NOMO-1 (cell line): ENCODE results near the gene ANKRD11.
"Not testable (repeated sequence)": the region's sequence is repeated elsewhere in the genome, so short reads cannot be mapped to it uniquely, and the experiment has no call there.

Experiments
- DNase-seq, 2 experiments: peaks; one replicate each; lab custom pipeline; 2025; ENCODE audit not compliant: unreplicated experiment in 2 of 2; lab: John Stamatoyannopoulos, UW

Gene ANKRD11

DNA sequence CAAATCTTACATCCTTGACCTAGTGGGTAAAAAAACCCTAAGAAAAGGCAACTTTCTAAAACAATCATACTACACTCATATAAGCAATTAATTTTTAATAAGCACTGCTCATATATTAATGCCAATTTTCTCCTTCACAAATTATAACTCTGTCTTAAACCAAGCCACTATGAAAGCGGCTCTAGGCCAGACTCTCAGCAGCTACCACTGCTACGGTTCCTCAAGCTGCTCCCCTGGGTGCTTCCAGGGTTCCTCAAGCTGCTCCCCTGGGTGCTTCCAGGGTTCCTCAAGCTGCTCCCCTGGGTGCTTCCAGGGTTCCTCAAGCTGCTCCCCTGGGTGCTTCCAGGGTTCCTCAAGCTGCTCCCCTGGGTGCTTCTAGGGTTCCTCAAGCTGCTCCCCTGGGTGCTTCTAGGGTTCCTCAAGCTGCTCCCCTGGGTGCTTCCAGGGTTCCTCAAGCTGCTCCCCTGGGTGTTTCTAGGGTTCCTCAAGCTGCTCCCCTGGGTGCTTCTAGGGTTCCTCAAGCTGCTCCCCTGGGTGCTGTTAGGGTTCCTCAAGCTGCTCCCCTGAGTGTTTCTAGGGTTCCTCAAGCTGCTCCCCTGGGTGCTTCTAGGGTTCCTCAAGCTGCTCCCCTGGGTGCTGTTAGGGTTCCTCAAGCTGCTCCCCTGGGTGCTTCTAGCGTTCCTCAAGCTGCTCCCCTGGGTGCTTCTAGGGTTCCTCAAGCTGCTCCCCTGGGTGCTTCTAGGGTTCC lies 35.8 kb downstream of the ANKRD11 start:
- not testable (repeated sequence) for DNase-seq

- DNase-seq = peak; percentile 15 to 56
Measured at GRCh38 chr16:89453501-89454321, 36.6 kb downstream of the ANKRD11 start.

GRCh38 chr16:89452925-89453324 lies 37.4 kb downstream of the ANKRD11 start:
- no peak for DNase-seq

DNA sequence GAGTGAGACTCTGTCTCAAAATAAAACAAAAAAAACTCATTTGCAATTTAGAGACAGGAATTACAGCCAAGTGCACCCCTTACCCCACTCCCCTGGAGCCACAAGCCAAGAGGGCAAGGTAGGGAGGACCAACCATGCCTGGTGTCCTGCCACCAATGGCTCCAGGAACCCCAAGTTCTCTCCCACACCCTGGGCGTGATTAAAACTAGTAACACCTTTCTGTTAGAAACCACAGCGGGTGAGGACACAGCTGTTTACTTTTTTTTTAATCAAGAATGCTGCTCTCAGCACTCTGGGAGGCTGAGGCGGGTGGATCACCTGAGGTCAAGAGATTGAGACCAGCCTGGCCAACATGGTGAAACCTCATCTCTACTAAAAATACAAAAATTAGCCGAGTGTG lies 38.1 kb downstream of the ANKRD11 start:
- no peak for DNase-seq

- no peak for DNase-seq
Measured at GRCh38 chr16:89450537-89450936, 39.8 kb downstream of the ANKRD11 start.

DNA sequence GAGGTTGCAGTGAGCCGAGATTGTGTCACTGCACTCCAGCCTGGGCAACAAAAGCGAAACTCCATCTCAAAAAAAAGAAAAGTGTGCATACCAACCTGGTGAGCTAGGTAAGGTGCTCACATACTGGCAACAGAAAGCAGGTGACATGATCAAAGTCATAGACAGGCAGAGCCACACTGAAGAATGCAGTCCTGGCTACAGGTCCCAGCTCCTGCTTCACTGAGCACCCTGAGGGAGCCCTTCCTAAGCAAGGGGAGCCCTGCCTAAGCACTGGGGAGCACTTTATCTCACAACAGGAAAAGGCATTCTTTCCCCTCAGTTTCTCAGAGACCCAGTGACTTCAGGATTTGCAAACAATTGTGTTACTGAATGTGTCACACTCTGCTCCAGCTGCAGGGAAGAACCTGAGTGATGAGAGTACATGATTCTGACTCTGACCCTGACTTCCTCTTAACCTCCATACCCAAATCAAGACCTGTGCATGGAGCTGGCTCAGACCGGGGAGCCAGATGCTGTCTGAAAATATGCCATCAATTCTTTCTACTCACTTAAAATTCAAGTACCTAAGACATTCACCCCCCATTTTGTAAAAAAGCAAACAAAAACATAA lies 40.5 kb downstream of the ANKRD11 start:
- peak in 1 of 2 experiments; percentile 10 for DNase-seq

GRCh38 chr16:89448656-89449055 lies 41.7 kb downstream of the ANKRD11 start:
- no peak for DNase-seq

DNA sequence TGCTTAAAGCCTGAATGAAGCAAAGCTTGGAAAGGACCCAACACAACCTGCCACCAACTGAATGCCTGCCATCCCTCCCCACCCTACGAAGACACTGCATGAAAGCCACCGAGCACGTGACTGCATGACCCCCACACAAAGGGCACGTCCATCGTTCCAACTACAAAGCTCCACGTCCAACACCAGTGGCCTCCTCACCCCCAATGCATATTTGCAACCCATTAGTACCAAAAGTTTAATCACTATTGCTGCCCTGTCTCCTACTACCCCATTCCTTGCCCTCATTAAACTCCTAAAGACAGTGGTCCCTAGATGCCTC lies 43.4 kb downstream of the ANKRD11 start:
- no peak for DNase-seq

- DNase-seq = no peak
Measured at GRCh38 chr16:89446136-89446974, 44.0 kb downstream of the ANKRD11 start.

- no peak for DNase-seq
Measured at GRCh38 chr16:89445166-89445565, 45.2 kb downstream of the ANKRD11 start.

DNA sequence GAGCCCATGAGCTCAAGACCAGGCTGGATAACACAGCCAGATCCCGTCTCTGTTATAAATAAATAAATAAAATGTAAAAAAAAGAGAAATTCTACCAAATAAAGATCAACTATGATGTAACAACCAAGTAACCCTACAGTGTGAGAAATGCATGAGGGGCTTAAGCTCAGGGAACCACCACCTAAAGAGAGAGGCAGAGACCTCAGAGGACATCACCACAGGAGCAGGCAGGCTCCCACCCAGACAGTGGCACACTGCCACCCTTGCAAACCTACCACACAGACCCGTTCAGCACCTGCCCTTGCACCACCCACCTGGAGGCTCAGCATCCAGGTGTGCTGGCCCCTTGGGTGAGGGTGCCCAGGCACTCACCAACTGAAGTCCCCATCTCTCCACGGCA lies 45.6 kb downstream of the ANKRD11 start:
- DNase-seq = no peak

DNA sequence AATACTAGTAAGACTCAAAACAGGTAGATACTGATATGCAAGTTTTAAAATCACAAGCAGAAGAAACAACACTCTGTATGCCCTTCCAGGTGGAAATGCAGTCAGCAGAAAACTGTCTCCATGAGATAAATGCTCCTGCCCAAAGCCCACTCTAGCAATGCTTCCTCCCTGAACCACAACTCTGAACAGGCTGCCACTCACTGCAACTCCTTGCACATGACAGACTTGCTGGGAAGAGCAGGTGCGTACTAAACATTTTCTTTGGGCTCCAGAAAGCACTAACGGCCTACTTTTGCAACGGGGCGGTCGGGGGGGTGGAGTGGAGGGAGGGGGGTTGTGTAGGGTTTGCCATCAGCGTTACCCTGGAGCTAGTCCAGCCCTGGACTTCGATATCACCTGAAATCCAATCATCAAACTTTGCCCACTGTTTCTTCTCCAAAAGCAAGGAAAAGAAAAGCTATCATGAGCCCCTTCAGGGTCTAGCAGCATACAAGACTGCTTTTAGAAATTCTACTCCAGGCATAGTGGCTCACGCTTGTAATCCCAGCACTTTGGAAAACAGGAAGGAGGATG lies 46.1 kb downstream of the ANKRD11 start:
- no peak for DNase-seq

DNA sequence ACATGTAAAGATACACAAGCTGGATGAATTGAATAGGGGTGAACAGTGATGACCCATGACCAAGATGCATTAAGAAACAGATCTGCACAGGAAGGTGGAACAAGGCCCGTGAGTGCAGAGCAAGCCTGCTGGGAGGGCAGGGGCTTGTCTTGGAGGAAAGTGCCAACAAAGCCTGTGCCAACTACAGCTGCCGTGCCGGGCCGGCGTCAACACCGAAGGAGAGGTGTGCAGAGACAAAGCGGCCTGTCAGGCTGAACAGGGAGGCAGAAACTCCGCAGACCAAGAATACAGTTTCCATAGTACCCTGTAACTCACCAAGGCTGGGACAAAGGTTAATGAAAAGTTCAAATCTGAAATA lies 46.7 kb downstream of the ANKRD11 start:
- DNase-seq = no peak

GRCh38 chr16:89442990-89443726 lies 47.2 kb downstream of the ANKRD11 start:
- no peak for DNase-seq

GRCh38 chr16:89442588-89442987 lies 47.8 kb downstream of the ANKRD11 start:
- no peak for DNase-seq

- no peak for DNase-seq
Measured at GRCh38 chr16:89439659-89440058, 50.7 kb downstream of the ANKRD11 start.

GRCh38 chr16:89437991-89438390 lies 52.4 kb downstream of the ANKRD11 start:
- no peak for DNase-seq

DNA sequence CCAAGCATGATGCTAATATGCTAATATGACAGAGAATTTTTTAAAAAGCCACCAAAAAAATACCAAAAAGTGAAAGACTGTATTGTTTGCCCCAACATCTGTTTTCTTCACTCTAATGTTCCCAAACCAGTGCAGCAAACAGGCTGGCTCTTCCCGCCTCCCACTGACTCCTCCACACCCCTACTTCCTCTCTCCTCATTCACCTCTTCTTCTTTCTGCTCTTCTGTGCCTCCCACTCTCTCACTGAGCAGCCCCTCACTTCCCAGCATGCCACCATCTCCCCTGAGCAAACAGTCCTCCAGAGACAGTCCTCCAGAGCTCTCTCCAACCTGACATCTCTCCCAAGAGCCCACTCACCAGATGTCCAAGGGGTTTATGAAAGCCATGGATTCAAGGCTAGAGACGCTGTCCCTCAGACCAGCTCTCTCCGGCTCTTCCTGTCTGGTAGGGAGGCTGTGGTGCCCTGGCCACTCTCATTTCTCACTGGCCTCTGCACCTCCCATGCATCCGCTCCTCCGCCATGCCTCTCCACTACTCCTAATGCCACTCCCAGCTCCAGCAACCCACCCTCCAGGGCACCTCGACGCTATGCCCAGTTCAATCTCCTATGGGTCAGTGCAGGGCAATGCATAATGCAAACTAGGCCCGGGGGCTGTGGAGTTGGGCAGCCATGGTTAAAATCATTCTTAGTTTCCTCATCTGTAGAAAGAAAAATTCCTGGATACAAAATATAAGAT lies 52.9 kb downstream of the ANKRD11 start:
- DNase-seq = no peak

DNA sequence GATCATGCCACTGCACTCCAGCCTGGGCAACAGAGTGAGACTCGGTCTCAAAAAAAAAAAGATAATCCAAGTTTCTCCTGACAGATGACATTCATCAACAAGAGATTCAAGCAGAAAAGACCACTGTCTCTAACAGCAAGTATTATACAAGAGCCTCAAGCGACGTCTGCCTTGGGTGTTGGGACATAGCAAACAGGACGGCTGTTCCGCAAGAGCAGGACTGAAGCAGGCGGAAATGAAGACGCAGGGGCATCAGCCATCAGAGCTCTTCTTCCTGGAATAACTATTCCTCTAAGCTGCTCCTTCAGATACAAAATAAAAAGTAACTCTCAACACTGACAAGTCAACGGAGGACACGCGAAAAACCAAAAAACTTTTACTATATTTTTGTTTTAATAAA lies 54.0 kb downstream of the ANKRD11 start:
- DNase-seq = peak; percentile 40 to 58
